NCI-H1417 treated with DMSO at 0.1 percent for 48 hours (cell line): ENCODE data around the gene PRIM2.
"Not testable (repeated sequence)": the region's sequence is repeated elsewhere in the genome, so short reads cannot be mapped to it uniquely, and the experiment has no call there.

Experiments
- DNase-seq: peaks from one replicate; lab custom pipeline; 2025; lab: John Stamatoyannopoulos, UW

Gene PRIM2

GRCh38 chr6:57505251-57505650 lies 187.8 kb downstream of the PRIM2 start:
- DNase-seq, result not testable (repeated sequence)

- not testable (repeated sequence) for DNase-seq
These were observed 193.0 kb downstream of the PRIM2 start for GRCh38 chr6:57510390-57510789.

- not testable (repeated sequence) for DNase-seq
These were observed 197.7 kb downstream of the PRIM2 start for GRCh38 chr6:57515171-57515570.

GRCh38 chr6:57515845-57516244 lies 198.4 kb downstream of the PRIM2 start:
- not testable (repeated sequence) for DNase-seq

GRCh38 chr6:57516776-57517175 lies 199.3 kb downstream of the PRIM2 start:
- DNase-seq, result not testable (repeated sequence)

- DNase-seq, result not testable (repeated sequence)
These were observed 201.8 kb downstream of the PRIM2 start for GRCh38 chr6:57519198-57519597.

GRCh38 chr6:57521085-57521484 lies 203.7 kb downstream of the PRIM2 start:
- not testable (repeated sequence) for DNase-seq

GRCh38 chr6:57523221-57523620 lies 205.8 kb downstream of the PRIM2 start:
- not testable (repeated sequence) for DNase-seq

GRCh38 chr6:57529755-57530154 lies 212.3 kb downstream of the PRIM2 start:
- not testable (repeated sequence) for DNase-seq

GRCh38 chr6:57532660-57533059 lies 215.2 kb downstream of the PRIM2 start:
- not testable (repeated sequence) for DNase-seq

GRCh38 chr6:57535121-57535520 lies 217.7 kb downstream of the PRIM2 start:
- not testable (repeated sequence) for DNase-seq

GRCh38 chr6:57535994-57536393 lies 218.6 kb downstream of the PRIM2 start:
- DNase-seq, result not testable (repeated sequence)

- not testable (repeated sequence) for DNase-seq
These were observed 220.5 kb downstream of the PRIM2 start for GRCh38 chr6:57537916-57538315.

- not testable (repeated sequence) for DNase-seq
These were observed 234.5 kb downstream of the PRIM2 start for GRCh38 chr6:57551961-57552360.

- not testable (repeated sequence) for DNase-seq
These were observed 240.4 kb downstream of the PRIM2 start for GRCh38 chr6:57557855-57558254.

- DNase-seq, result not testable (repeated sequence)
These were observed 241.7 kb downstream of the PRIM2 start for GRCh38 chr6:57559170-57559569.

- not testable (repeated sequence) for DNase-seq
These were observed 244.8 kb downstream of the PRIM2 start for GRCh38 chr6:57562233-57562632.

- DNase-seq, result not testable (repeated sequence)
These were observed 254.7 kb downstream of the PRIM2 start for GRCh38 chr6:57572119-57572518.

- not testable (repeated sequence) for DNase-seq
These were observed 255.4 kb downstream of the PRIM2 start for GRCh38 chr6:57572844-57573243.

GRCh38 chr6:57577023-57577422 lies 259.6 kb downstream of the PRIM2 start:
- DNase-seq, result not testable (repeated sequence)

GRCh38 chr6:57579489-57579888 lies 262.1 kb downstream of the PRIM2 start:
- not testable (repeated sequence) for DNase-seq

GRCh38 chr6:57581586-57581985 lies 264.2 kb downstream of the PRIM2 start:
- DNase-seq, result not testable (repeated sequence)

- DNase-seq, result not testable (repeated sequence)
These were observed 283.7 kb downstream of the PRIM2 start for GRCh38 chr6:57601105-57601504.

GRCh38 chr6:57605303-57605702 lies 287.9 kb downstream of the PRIM2 start:
- not testable (repeated sequence) for DNase-seq
